DOHH2 (cell line): Measurements from ENCODE around the gene LRIG3.

ENCODE experiments used
- EZH2phosphoT487 ChIP-seq: fragments of 200-600 bp; sonication (generic); IDR thresholded peaks from 2 replicates; pipeline ENCODE4 v1.6.1; 2017; ENCODE audit warnings: borderline replicate concordance, mild to moderate bottlenecking, antibody characterized with exemption, low read length, moderate library complexity, mixed read lengths
- TF ChIP-seq, protein P1 (sequence below): fragments of 200-600 bp; sonication (generic); IDR thresholded peaks from one replicate; pipeline ENCODE4 v1.5.1; 2014; ENCODE audit warnings: antibody characterized with exemption, mild to moderate bottlenecking, low read depth, low read length; ENCODE audit not compliant: poor library complexity, severe bottlenecking

DNA sequence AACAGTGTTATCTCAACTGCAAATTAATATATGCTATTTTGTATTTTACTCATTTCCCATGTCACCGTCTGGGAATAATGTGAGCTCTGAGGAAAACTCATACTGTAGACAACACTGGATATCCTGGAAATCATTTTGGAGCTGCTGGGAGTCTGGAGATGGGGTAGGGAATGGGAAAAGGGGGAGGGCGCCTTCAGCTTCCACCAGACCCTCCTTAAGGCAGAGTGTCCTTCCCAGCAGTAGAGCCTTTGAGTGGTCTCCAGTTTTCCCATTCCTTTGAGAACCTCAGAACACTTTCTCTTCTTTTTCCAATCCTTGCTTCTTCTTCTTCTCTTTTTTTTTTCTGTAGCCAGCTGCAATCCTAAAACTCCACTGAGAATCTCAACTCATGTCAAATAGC, 5.4 kb upstream of the LRIG3 start:
- TF ChIP-seq, protein P1, sequence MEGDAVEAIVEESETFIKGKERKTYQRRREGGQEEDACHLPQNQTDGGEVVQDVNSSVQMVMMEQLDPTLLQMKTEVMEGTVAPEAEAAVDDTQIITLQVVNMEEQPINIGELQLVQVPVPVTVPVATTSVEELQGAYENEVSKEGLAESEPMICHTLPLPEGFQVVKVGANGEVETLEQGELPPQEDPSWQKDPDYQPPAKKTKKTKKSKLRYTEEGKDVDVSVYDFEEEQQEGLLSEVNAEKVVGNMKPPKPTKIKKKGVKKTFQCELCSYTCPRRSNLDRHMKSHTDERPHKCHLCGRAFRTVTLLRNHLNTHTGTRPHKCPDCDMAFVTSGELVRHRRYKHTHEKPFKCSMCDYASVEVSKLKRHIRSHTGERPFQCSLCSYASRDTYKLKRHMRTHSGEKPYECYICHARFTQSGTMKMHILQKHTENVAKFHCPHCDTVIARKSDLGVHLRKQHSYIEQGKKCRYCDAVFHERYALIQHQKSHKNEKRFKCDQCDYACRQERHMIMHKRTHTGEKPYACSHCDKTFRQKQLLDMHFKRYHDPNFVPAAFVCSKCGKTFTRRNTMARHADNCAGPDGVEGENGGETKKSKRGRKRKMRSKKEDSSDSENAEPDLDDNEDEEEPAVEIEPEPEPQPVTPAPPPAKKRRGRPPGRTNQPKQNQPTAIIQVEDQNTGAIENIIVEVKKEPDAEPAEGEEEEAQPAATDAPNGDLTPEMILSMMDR = no peak
- TF ChIP-seq EZH2phosphoT487 = no peak
